ENCODE data around the gene PCK1.
A peak's percentile ranks its signal among the peaks of the same experiment; 100 is the strongest.

The PCK1 gene

GRCh38 chr20:57589728-57590484 lies 29.0 kb downstream of the PCK1 start:
- DNase-seq = no peak

GRCh38 chr20:57590485-57591288 lies 29.8 kb downstream of the PCK1 start:
- no peak for DNase-seq

GRCh38 chr20:57591289-57592229 lies 30.6 kb downstream of the PCK1 start:
- DNase-seq = no peak

GRCh38 chr20:57592263-57593092 lies 31.6 kb downstream of the PCK1 start:
- no peak for DNase-seq

GRCh38 chr20:57593134-57593886 lies 32.4 kb downstream of the PCK1 start:
- no peak for DNase-seq

- DNase-seq = peak; percentile 15
Measured at GRCh38 chr20:57594092-57594951, 33.4 kb downstream of the PCK1 start.

GRCh38 chr20:57595041-57596030 lies 34.4 kb downstream of the PCK1 start:
- DNase-seq = no peak

- DNase-seq = no peak
Measured at GRCh38 chr20:57596358-57596757, 35.4 kb downstream of the PCK1 start.

- peak; percentile 30 for DNase-seq
Measured at GRCh38 chr20:57596998-57597939, 36.4 kb downstream of the PCK1 start.

- no peak for DNase-seq
Measured at GRCh38 chr20:57598060-57598459, 37.1 kb downstream of the PCK1 start.

- no peak for DNase-seq
Measured at GRCh38 chr20:57598491-57598890, 37.6 kb downstream of the PCK1 start.

- DNase-seq = no peak
Measured at GRCh38 chr20:57600320-57601210, 39.7 kb downstream of the PCK1 start.

- DNase-seq = no peak
Measured at GRCh38 chr20:57601211-57601570, 40.3 kb downstream of the PCK1 start.

GRCh38 chr20:57601737-57602136 lies 40.8 kb downstream of the PCK1 start:
- no peak for DNase-seq

GRCh38 chr20:57603120-57603519 lies 42.2 kb downstream of the PCK1 start:
- DNase-seq = no peak

- no peak for DNase-seq
Measured at GRCh38 chr20:57605045-57605444, 44.1 kb downstream of the PCK1 start.

GRCh38 chr20:57605878-57606277 lies 45.0 kb downstream of the PCK1 start:
- DNase-seq = no peak

Data from NCI-H1105 (cell line).